IMR-90 (cell line): ENCODE results near the gene HMCES. TPM values are rescaled to one million over a fixed set of nuclear protein-coding genes. Genes with fewer than 3 reads are reported as not detected.

ENCODE experiments used
- ATAC-seq: fragments of 200-7000 bp; cut with Tn5 transposase; 2 replicates; pipeline ENCODE4 v1.9.1; 2020; ENCODE audit warnings: low read depth, mild to moderate bottlenecking, moderate library complexity
- BruUV-seq: library from RNA; stranded (reverse); fragments of 400-500 nt; replicated peaks from 2 replicates; lab custom pipeline; 2021; lab: Mats Ljungman, UMichigan
- CTCF ChIA-PET: fragments of 300-600 bp; formaldehyde crosslinking; extraction: SDS; loops from one replicate; lab custom pipeline; 2021; ENCODE audit warnings: antibody characterized with exemption; lab: Yijun Ruan, JAX
- POLR2A ChIA-PET: fragments of 300-600 bp; sonication (Branson Sonifier 250); formaldehyde crosslinking; loops from one replicate; lab custom pipeline; 2022; ENCODE audit warnings: antibody characterized with exemption; ENCODE audit not compliant: unreplicated experiment; lab: Charles Lee
- DNase-seq: peaks from one replicate; pipeline ENCODE4 v3.0.0; 2013
- H2AFZ ChIP-seq: replicated peaks from 2 replicates; pipeline ENCODE3; 2013; ENCODE audit warnings: low read length, mild to moderate bottlenecking; ENCODE audit not compliant: poor library complexity
- H2AK5ac ChIP-seq: 2 replicates; pipeline ENCODE4 v1.6.1; 2013; ENCODE audit warnings: low read depth, low read length, inconsistent platforms
- H2AK9ac ChIP-seq: replicated peaks from 2 replicates; pipeline ENCODE3; 2013; ENCODE audit warnings: mild to moderate bottlenecking, low read depth, low read length, moderate library complexity; ENCODE audit not compliant: poor library complexity
- H2BK120ac ChIP-seq: 2 replicates; pipeline ENCODE4 v1.6.1; 2013; ENCODE audit warnings: low read depth, low read length, inconsistent platforms
- H2BK15ac ChIP-seq: 3 replicates; pipeline ENCODE4 v1.6.1; 2013; ENCODE audit warnings: low read depth, low read length, inconsistent platforms
- H2BK20ac ChIP-seq: 2 replicates; pipeline ENCODE4 v1.6.1; 2013; ENCODE audit warnings: low read depth, mild to moderate bottlenecking, inconsistent platforms, low read length, moderate library complexity
- H2BK5ac ChIP-seq: 2 replicates; pipeline ENCODE4 v1.6.1; 2013; ENCODE audit warnings: mild to moderate bottlenecking, low read depth, low read length, inconsistent platforms; ENCODE audit not compliant: poor library complexity, severe bottlenecking
- H3K14ac ChIP-seq: replicated peaks from 2 replicates; pipeline ENCODE4 v1.6.1; 2013; ENCODE audit warnings: low read depth, low read length, inconsistent platforms
- H3K18ac ChIP-seq: 2 replicates; pipeline ENCODE4 v1.6.1; 2013; ENCODE audit warnings: low read depth, low read length, control low read depth
- H3K23ac ChIP-seq: 2 replicates; pipeline ENCODE4 v1.6.1; 2013; ENCODE audit warnings: low read depth, low read length, inconsistent platforms
- H3K27ac ChIP-seq: 2 replicates; pipeline ENCODE4 v1.5.1; 2013; ENCODE audit warnings: mild to moderate bottlenecking, control low read depth, low read length; ENCODE audit not compliant: insufficient read depth
- H3K27me3 ChIP-seq: 2 replicates; pipeline ENCODE4 v1.6.1; 2013; ENCODE audit warnings: low read length; ENCODE audit not compliant: control insufficient read depth, insufficient read depth
- H3K36me3 ChIP-seq: 2 replicates; pipeline ENCODE4 v1.6.1; 2013; ENCODE audit warnings: low read length, mixed read lengths; ENCODE audit not compliant: control insufficient read depth, insufficient read depth
- H3K4ac ChIP-seq: 2 replicates; pipeline ENCODE4 v1.6.1; 2013; ENCODE audit warnings: low read depth, low read length, inconsistent platforms
- H3K4me1 ChIP-seq: 2 replicates; pipeline ENCODE4 v1.6.1; 2013; ENCODE audit warnings: low read length, mixed read lengths; ENCODE audit not compliant: control insufficient read depth, insufficient read depth
- H3K4me2 ChIP-seq: 2 replicates; pipeline ENCODE4 v1.6.1; 2013; ENCODE audit warnings: low read depth, mild to moderate bottlenecking, control low read depth, low read length, moderate library complexity
- H3K4me3 ChIP-seq: 2 replicates; pipeline ENCODE4 v1.5.1; 2013; ENCODE audit warnings: low read depth, mild to moderate bottlenecking, control low read depth, low read length, moderate library complexity; ENCODE audit not compliant: insufficient read depth
- H3K56ac ChIP-seq: 2 replicates; pipeline ENCODE4 v1.6.1; 2013; ENCODE audit warnings: low read length, inconsistent platforms; ENCODE audit not compliant: insufficient read depth; ENCODE audit errors: extremely low read depth
- H3K79me1 ChIP-seq, 2 experiments: 2 replicates each; pipeline ENCODE4 v1.6.1; 2013; ENCODE audit warnings: low read length in 2 of 2, inconsistent platforms in 1 of 2, low read depth in 1 of 2
- H3K9ac ChIP-seq: 2 replicates; pipeline ENCODE4 v1.6.1; 2013; ENCODE audit warnings: low read depth, low read length, control low read depth
- H3K9me1 ChIP-seq: 2 replicates; pipeline ENCODE4 v1.6.1; 2013; ENCODE audit warnings: low read length, inconsistent platforms; ENCODE audit not compliant: insufficient read depth
- H3K9me3 ChIP-seq: 2 replicates; pipeline ENCODE4 v1.6.1; 2013; ENCODE audit warnings: low read length; ENCODE audit not compliant: control insufficient read depth, insufficient read depth
- H4K20me1 ChIP-seq: 2 replicates; pipeline ENCODE4 v1.6.1; 2013; ENCODE audit warnings: low read length, inconsistent platforms; ENCODE audit not compliant: insufficient read depth
- H4K5ac ChIP-seq: 2 replicates; pipeline ENCODE4 v1.6.1; 2013; ENCODE audit warnings: mild to moderate bottlenecking, low read depth, low read length, control low read depth
- H4K8ac ChIP-seq, 2 experiments: 2 replicates each; pipeline ENCODE4 v1.6.1; 2013; ENCODE audit warnings: low read depth in 2 of 2, low read length in 2 of 2, control low read depth in 1 of 2, inconsistent platforms in 1 of 2
- H4K91ac ChIP-seq: 2 replicates; pipeline ENCODE4 v1.6.1; 2013; ENCODE audit warnings: low read depth, low read length, inconsistent platforms; ENCODE audit not compliant: insufficient read depth
- BHLHE40 ChIP-seq: fragments of 150-350 bp; IDR thresholded peaks from 2 replicates; pipeline ENCODE4 v1.6.1; 2016; ENCODE audit warnings: mild to moderate bottlenecking, low read depth, low read length
- CEBPB ChIP-seq: IDR thresholded peaks from 2 replicates; pipeline ENCODE4 v1.6.1; 2012; ENCODE audit warnings: low read depth, low read length, improper control_type of control experiment
- CHD1 ChIP-seq: IDR thresholded peaks from 2 replicates; pipeline ENCODE4 v1.6.1; 2012; ENCODE audit warnings: low read depth, low read length, improper control_type of control experiment
- CTCF ChIP-seq: conservative IDR thresholded peaks from 2 replicates; pipeline ENCODE4 v1.5.1; 2012; ENCODE audit warnings: mild to moderate bottlenecking, low read depth, low read length, improper control_type of control experiment
- FOS ChIP-seq: fragments of 150-350 bp; IDR thresholded peaks from 2 replicates; pipeline ENCODE4 v1.6.1; 2016; ENCODE audit warnings: low read depth, low read length
- MAFK ChIP-seq: IDR thresholded peaks from 2 replicates; pipeline ENCODE4 v1.6.1; 2012; ENCODE audit warnings: low read depth, low read length, improper control_type of control experiment
- MAZ ChIP-seq: IDR thresholded peaks from 2 replicates; pipeline ENCODE4 v1.6.1; 2012; ENCODE audit warnings: low read depth, mild to moderate bottlenecking, low read length, improper control_type of control experiment, moderate library complexity, borderline replicate concordance
- MXI1 ChIP-seq: IDR thresholded peaks from 2 replicates; pipeline ENCODE4 v1.6.1; 2012; ENCODE audit warnings: low read depth, mild to moderate bottlenecking, low read length, moderate library complexity, borderline replicate concordance
- NFE2L2 ChIP-seq: fragments of 150-350 bp; IDR thresholded peaks from 2 replicates; pipeline ENCODE4 v1.6.1; 2016; ENCODE audit warnings: low read depth, mild to moderate bottlenecking, low read length
- POLR2A ChIP-seq: IDR thresholded peaks from 2 replicates; pipeline ENCODE4 v1.6.1; 2012; ENCODE audit warnings: mild to moderate bottlenecking, low read depth, low read length
- RAD21 ChIP-seq: IDR thresholded peaks from 2 replicates; pipeline ENCODE4 v1.6.1; 2012; ENCODE audit warnings: low read length, improper control_type of control experiment
- RCOR1 ChIP-seq: IDR thresholded peaks from 2 replicates; pipeline ENCODE4 v1.6.1; 2012; ENCODE audit warnings: mild to moderate bottlenecking, low read length, improper control_type of control experiment; ENCODE audit not compliant: insufficient replicate concordance
- RFX5 ChIP-seq: IDR thresholded peaks from 2 replicates; pipeline ENCODE4 v1.8.0; 2012; ENCODE audit warnings: low read depth, mild to moderate bottlenecking, low read length, moderate library complexity
- SMC3 ChIP-seq: fragments of 150-350 bp; IDR thresholded peaks from 2 replicates; pipeline ENCODE4 v1.6.1; 2016; ENCODE audit warnings: low read depth, mild to moderate bottlenecking, antibody characterized with exemption, low read length, moderate library complexity
- WGBS, 2 experiments: methylation state at CpG; one replicate each; pipeline versions ENCODE4 v1.1.5 to v1.1.7; 2013; ENCODE audit warnings: missing lambda C conversion rate in 2 of 2; ENCODE audit not compliant: insufficient read length in 1 of 2; ENCODE audit errors: extremely low coverage in 2 of 2; 5-methylcytosine and 5-hydroxymethylcytosine counted together
- dilution Hi-C: fragments of 300-500 bp; cut with HindIII; formaldehyde crosslinking; loops from one replicate; pipeline ENCODE4 v1.14.3; 2018; ENCODE audit warnings: low sequenced_read_pairs; ENCODE audit not compliant: unreplicated experiment
- in situ Hi-C: fragments of 300-500 bp; cut with MboI; formaldehyde crosslinking; loops from 3 replicates; pipeline ENCODE4 v1.14.3; 2019; ENCODE audit warnings: low sequenced_read_pairs, inconsistent platforms, mixed read lengths
- intact Hi-C: fragments of 100-400 bp; cut with micrococcal nuclease; formaldehyde crosslinking; loops from 2 replicates; pipeline ENCODE4 v1.10.0; 2022
- polyA plus RNA-seq, 3 experiments: library from polyadenylated mRNA; depleted of rRNA; stranded (reverse); fragments of >200 nt; gene quantifications; 2 replicates each; pipeline ENCODE4 v1.2.3, GENCODE V29; 2012; ENCODE audit warnings: low replicate concordance in 1 of 3
- total RNA-seq: library from RNA; depleted of rRNA; stranded (reverse); fragments of >200 nt; gene quantifications from 2 replicates; pipeline ENCODE4 v1.2.3, GENCODE V29; 2012
- TF ChIP-seq, protein P1 (sequence below): fragments of 150-350 bp; IDR thresholded peaks from 2 replicates; pipeline ENCODE4 v1.6.1; 2017; ENCODE audit warnings: mild to moderate bottlenecking, antibody characterized with exemption, low read length, low read depth
- TF ChIP-seq, protein P2 (sequence below): fragments of 150-350 bp; IDR thresholded peaks from 2 replicates; pipeline ENCODE4 v1.6.1; 2016; ENCODE audit warnings: low read depth, mild to moderate bottlenecking, low read length, moderate library complexity, borderline replicate concordance

Gene HMCES
- total and polyA plus RNA-seq, 2 of the 4 experiments (the other 2 are of a cell fraction) = 26.0 to 30.5 TPM

DNA sequence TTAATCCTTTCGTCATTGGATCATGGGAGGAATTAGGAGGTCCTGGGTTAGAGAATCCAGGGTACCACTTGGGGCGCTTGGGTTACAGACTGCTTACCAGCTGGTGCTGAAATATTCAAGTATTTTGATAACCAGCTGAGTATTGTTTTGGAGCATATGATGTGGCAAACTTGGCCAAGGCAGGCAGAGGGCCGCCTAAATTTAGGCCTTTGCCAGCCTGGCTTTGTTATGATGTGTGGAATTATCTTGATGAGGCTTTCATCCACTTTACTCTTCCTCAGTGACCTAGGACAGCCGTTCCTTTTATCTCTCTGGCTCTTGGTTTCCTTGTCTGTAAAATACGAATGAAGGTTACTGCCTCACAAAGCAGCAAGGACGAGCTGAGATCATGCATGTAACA lies 22.4 kb upstream of the HMCES start:
- no peak for TF ChIP-seq NFE2L2
- no peak for TF ChIP-seq CTCF
- TF ChIP-seq, protein P1, sequence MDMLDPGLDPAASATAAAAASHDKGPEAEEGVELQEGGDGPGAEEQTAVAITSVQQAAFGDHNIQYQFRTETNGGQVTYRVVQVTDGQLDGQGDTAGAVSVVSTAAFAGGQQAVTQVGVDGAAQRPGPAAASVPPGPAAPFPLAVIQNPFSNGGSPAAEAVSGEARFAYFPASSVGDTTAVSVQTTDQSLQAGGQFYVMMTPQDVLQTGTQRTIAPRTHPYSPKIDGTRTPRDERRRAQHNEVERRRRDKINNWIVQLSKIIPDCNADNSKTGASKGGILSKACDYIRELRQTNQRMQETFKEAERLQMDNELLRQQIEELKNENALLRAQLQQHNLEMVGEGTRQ = no peak
- no peak for TF ChIP-seq CEBPB
- no peak for TF ChIP-seq CHD1
- TF ChIP-seq MAFK = no peak
- TF ChIP-seq, protein P2, sequence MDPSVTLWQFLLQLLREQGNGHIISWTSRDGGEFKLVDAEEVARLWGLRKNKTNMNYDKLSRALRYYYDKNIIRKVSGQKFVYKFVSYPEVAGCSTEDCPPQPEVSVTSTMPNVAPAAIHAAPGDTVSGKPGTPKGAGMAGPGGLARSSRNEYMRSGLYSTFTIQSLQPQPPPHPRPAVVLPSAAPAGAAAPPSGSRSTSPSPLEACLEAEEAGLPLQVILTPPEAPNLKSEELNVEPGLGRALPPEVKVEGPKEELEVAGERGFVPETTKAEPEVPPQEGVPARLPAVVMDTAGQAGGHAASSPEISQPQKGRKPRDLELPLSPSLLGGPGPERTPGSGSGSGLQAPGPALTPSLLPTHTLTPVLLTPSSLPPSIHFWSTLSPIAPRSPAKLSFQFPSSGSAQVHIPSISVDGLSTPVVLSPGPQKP = no peak
- TF ChIP-seq BHLHE40 = no peak
- TF ChIP-seq MAZ = no peak
- no peak for TF ChIP-seq MXI1
- TF ChIP-seq RFX5 = no peak
- TF ChIP-seq FOS = no peak
- no peak for TF ChIP-seq RCOR1
- no peak for TF ChIP-seq POLR2A
- no peak for TF ChIP-seq RAD21
- no peak for TF ChIP-seq SMC3
- Histone ChIP-seq H3K9me1 (peaks cover 12% of the 10 kb centered on the region), H4K91ac (no peak overlapping the region), H4K8ac (no peak overlapping the region), H4K5ac (no peak overlapping the region), H4K20me1 (peaks cover 66% of the 10 kb centered on the region), H3K18ac (no peak overlapping the region), H3K9ac (no peak overlapping the region), H2BK20ac (no peak overlapping the region), H3K23ac (no peak overlapping the region), H2BK120ac (no peak overlapping the region), H3K56ac (no peak overlapping the region), H2BK5ac (no peak overlapping the region), H3K4me3 (no peak overlapping the region), H2AK9ac (no peak overlapping the region), H3K4ac (no peak overlapping the region), H3K14ac (no peak overlapping the region), H3K27me3 (no peaks in the 10 kb centered on the region), H3K4me2 (no peak overlapping the region), H3K79me1 (peaks cover 58 to 86% of the 10 kb centered on the region in 2 experiments), H3K4me1 (peaks cover 9% of the 10 kb centered on the region), H3K36me3 (peaks cover 75% of the 10 kb centered on the region), H2AFZ (no peak overlapping the region), H2AK5ac (no peak overlapping the region), H2BK15ac (no peak overlapping the region), H3K9me3 (no peaks in the 10 kb centered on the region), H3K27ac (no peak overlapping the region)
- in situ Hi-C loops (no loop called here), dilution Hi-C loops (no loop called here), intact Hi-C loops (no loop called here)
- WGBS, 2 experiments = 88% methylated on average over 3 of the region's 6 CpGs; no CpG with 5 or more reads in 1 of the 2 experiments
- no peak for ATAC-seq
- CTCF ChIA-PET = no interaction called here
- no peak for DNase-seq
- BruUV-seq = no TSS peak
- POLR2A ChIA-PET = no interaction called here
